HK-2 (cell line): Measurements from ENCODE around the gene GAB2.

Source experiments
- DNase-seq: peaks from one replicate; pipeline ENCODE4 v3.0.0-alpha.2; 2018; ENCODE audit not compliant: unreplicated experiment

GAB2 gene

DNA sequence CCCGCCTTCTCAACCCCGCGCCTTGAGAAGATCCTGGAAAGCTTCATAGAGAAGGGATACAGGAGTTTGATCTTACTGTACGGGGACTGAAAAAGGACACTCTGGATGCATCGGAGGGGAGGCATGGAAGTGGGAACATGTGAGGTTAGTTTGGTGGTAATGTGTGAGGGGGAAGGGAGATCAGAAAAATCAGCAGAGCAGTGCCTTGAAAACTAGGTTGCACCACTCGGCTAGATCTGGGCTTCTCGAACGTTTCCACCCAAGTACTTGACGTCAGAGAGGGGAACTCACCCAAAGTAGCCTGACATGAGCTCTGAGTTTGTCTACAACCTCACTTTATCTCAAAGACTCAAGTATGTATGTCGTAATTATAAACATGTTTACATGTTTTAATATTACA, 214.4 kb downstream of the GAB2 start:
- no peak for DNase-seq

DNA sequence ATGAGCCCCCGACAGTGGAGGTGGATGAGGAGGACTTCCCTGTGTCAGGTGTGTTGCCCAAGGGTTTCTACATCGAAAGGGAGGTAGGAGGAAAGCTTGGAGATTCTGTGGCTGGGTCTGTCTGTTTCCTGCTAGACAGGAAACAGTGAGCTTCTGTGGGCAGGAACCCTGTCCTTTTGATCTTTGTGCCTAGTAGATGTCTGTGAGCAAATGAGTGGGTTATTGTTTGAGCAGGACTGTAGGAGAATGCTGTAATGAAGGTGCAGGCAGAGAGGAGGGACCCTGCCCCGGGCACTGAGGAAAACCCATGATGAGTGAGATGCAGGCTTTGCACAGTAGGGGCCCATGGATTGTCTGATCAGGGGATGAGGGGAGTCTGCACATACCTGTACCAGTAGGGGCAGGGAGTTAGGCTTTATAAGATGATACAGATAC, 214.9 kb downstream of the GAB2 start:
- no peak for DNase-seq

DNA sequence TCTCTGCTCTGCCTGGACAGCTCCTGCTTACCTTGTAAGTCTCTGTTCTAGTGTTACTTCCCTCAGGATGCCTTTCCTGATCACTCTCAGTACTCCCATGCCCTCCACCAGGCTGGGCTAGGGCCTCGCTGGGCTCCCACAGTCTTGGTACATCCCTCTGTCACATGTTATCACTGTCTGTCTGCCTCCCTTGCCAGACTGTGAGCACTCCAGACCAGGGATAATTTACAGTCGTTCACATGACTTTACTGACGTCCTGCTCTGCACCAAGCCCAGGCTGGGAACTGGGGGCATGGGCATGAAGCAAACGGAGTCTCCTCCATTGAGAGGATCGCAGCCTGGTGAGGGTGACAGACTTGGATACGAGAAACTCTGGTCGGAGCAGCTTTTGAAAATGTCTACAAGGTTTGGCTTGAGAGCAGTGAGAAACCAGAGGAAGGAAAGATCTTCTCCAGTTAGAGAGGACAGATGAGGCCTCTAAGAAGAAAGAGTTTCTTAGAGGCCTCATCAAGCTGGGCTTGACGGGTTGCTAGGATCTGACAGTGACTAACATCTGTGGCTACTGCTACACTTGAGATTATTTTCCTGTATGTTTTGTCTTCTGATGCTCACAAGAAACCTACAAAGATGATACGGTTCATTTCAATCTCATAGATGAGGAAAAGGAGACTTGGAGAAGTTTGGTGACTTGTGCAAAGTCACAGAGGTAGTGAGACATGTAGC, 216.4 kb downstream of the GAB2 start:
- DNase-seq = no peak

DNA sequence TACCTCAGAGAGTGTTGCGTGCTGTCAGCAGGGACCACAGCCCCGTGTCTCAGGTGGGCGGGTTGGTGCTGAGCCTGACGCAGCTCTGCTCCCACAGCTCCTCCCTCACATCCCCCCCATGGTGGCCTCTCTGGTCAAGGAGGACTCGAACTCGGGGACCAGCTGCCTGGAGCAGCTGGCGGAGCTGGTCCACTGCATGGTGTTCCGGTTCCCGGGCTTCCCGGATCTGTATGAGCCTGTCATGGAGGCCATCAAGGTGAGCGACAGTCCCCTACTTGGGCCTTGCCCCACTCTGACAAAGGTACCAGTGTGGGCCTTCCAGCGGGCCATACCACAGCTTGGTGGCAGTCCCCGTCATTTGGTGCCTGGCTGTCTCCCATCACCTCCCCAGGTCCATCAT, 217.1 kb downstream of the GAB2 start:
- DNase-seq = no peak

DNA sequence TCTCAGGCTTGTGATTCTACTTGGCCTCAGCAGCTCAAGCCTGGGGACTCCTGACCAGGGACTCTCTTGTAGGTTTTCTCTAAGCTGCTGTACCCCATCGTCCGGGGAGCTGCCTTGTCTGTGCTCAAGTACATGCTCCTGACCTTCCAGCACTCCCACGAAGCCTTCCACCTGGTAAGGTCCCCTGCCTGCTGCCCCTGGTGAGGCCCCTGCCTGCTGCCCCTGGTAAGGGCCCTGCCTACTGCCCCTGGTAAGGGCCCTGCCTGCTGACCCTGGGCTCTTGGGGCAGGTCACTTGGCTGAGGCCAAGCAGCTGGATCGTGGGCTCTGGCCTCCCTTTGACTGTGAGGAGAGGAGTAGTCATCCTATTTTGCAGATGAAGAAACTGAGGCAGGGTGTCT, 217.6 kb downstream of the GAB2 start:
- DNase-seq = no peak

DNA sequence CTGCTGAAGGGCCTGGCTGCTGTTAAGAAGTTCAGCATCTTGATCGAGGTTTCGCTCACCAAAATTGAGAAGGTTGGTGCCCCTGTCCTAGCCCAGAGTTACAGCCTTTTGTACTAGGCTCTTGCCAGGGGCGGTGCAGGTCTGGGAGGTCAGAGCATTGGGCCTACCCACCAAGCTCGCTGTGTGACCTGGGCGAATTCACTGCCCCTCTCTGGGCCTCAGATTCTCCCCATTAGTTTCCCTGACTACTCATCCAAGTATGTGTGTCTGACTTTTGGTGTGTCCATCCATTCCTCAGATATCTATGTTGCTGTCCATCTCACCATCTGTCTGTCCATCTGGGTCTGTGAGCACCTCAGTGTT, 218.0 kb downstream of the GAB2 start:
- no peak for DNase-seq

DNA sequence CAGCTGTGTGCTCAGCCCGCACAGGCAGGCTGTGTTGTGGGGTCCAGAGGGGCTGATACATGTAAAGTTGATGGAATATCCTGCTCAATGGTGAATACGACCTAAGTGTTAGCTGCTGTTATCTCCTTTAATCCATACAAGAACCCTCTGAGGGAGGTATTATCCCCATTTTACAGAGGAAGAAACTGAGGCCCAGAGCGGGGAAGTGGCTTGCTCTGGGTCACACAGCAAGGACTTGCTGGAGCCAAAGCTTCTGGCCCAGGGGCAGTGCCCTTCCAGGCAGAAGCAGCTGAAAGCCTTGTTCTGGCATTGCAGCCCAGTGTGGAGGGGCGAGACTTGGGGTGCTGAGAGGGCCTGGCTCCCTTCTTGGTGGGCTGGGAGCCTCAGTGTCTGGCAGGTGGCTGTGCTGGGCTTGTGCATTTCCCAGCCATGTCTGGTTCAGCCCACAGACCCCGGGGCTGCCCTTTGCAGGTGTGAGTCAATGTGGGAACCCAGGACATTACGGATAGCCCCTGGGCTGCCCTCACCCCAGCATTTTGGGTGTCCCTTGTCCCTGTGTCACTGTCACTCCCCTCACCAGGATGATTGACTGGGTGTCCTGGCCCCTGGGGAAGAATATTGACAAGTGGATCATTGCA, 218.5 kb downstream of the GAB2 start:
- no peak for DNase-seq

DNA sequence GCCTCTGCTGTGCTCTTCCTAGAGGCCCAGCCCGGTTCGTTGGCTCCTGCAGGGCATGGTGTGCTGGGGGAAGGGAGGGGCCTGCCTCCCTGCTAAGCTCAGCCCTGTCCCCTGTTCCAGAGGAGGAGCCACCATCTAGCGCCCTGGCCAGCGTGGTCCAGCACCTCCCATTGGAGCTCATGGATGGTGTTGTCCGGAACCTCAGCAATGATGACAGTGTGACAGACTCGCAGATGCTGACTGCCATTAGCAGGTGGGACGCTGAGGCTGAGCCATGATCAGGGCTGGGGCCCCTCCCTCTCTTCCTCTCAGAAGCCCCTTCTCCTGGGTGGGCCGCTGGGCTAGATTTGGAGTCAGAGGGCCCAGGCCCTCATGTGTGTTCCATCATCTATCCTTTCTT, 219.8 kb downstream of the GAB2 start:
- DNase-seq = no peak

DNA sequence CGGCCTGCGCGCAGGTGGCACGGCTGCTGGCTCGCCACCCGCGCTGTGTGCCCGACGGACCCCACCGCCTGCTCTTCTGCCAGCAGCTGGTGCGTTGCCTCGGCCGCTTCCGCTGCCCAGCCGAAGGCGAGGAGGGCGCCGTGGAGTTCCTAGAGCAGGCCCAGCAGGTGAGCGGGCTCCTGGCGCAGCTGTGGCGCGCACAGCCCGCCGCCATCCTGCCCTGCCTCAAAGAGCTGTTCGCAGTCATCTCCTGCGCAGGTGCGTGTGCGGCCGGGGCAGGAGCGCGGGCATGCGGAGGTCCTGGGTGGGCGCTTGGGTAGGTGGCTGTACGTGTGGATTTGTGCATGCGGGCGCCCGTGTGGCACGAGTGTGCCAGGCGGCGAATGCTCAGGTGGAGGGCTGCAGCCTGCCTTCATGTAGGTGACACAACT, 220.9 kb downstream of the GAB2 start:
- no peak for DNase-seq

DNA sequence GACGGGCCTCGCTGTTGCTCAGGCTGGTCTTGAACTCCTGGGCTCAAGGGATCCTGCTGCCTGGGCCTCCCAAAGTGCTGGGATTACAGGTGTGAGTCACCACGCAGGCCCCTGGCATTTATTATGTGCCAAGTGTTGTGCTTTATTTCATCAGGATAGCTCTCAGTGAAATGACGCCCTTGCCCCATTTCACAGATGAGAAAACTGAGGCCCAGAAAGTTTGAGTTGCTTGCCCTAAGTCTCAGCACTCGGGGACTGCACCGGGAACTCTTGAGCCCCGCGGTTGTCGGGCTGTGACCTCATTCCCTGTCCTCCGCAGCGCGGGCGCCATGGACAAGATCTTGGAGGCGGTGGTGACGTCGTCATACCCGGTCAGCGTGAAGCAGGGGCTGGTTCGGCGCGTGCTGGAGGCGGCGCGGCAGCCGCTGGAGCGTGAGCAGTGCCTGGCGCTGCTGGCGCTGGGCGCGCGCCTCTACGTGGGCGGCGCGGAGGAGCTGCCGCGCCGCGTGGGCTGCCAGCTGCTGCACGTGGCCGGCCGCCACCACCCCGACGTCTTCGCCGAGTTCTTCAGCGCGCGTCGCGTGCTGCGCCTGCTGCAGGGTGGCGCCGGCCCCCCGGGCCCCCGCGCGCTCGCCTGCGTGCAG, 221.6 kb downstream of the GAB2 start:
- no peak for DNase-seq

DNA sequence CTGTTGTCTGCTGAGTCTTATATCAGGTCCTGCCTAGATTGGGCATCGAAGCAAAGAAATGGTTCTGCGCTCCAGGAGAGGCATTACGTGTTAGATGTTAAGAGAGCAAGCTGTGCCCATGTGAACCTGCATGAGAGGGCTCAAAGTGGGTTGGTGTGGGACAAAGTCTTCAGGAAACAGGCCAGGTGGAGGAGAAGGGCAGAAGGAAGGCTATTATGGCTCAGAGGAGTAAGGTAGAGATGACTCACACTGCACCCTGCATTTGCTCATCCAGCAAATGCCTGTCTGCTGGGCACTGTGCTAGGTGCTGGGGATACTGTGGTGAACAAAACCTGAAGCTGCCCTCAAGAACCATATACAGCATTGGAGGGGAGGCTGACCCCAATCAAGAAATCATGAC, 223.1 kb downstream of the GAB2 start:
- DNase-seq = no peak

DNA sequence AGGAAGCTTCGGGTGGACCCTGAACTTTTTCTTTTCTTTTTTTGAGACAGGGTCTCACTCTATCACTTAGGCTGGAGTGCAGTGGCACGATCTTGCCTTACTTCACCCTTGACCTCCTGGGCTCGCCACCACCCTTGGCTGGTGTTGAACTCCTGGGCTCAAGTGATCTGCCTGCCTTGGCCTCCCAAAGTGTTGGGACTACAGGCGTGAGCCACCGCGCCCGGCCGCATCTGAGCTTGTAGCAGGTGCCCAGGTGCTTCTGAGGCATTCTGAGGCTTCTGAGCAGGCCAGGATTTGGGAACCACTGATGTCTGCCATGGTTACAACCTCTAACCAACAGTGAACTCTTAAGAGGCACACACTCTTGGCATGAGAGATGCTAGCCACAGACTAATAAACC, 223.8 kb downstream of the GAB2 start:
- DNase-seq = no peak

DNA sequence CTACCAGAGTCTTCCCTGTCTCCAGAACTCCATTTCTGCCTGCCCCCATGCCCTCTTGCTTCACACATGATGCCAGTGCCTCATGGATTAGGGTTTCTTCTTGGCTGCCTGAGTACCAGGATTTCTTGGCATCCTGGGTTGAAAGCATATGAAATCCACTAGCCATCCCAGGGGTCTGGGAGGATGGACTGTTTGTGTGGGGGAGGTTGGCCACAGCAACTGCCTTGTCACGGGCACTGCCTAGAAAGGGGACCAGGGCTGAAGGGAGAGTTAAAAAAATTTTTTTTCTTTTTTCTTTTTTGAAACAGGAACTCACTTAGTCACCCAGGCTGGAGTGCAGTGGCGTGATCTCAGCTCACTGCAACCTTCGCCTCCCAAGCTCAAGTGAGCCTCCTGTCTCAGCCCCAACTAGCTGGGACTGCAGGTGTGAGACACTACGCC, 224.7 kb downstream of the GAB2 start:
- DNase-seq = no peak

DNA sequence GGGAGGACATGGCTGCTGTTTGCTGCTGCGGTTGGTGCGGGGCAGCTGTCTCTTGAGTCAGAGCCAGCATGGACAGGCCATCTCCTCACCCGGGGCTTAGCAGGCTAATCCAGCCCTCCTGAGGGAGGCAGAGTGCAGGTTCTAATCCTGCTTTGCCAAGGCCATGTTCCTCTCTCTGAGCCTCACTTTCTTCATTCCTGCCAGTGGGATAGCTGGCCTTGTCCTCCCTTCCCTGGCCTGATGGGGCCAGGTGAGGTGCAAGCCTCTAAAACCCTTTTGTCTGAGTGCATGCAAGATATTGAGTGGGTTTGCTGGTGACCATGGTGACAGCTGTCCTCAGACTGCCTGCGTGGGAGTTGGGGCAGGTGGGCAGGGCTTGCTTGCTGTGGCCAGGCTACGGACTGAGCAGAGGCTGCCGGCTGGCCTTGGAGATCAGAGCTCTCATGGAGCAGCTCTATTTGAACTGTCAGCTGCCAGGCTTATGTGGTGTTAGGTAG, 225.3 kb downstream of the GAB2 start:
- no peak for DNase-seq

DNA sequence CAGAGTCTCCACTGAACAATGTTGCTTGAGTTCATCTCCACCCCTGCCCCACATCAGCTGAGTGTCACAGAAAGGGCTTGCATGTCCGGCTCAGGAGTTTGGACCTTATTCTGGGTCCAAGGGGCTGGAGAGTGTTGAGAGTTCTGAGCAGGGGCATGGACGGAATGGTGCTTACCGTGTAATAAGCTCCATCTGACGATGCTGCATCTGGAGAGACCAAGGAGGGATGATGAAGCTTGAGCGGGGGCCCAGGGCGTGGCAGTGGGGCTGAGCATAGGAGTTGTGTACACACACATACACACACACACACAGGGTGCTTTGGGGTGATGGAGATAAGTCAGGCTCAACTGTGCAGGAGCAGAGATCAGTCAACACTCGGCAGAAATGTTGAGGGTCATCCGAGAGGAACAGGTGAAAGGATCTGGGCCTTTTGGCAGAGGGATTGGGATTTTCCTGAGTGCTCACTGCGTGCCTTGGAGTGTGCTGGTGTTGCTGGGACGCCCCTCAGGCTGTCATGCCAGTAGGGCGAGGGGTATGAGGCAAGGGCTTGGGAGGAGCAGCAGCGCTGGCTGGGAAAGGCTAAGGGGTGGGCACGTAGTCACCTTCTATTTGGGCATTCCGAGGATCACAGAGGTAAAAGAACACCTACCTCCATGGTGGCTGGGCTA, 226.6 kb downstream of the GAB2 start:
- DNase-seq = no peak

DNA sequence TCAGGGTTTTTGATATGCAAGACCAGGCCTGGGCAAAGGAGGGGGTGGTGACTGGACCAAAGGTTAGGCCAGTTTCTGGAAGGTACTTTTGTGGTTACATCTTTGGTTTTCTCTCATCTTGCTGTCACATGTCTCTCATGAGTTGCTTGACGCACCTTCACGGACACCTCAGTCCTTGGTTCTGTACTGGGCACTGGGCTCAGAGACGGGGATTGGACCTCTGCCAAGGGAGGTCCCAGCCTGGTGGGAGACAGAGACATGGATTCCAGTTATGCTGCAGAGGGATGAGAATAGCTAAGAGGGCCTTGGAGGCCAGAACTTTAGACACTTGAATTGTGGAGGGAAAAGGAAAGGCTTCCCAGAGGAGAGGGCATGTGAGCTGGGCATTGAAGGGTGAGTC, 227.2 kb downstream of the GAB2 start:
- DNase-seq = no peak

DNA sequence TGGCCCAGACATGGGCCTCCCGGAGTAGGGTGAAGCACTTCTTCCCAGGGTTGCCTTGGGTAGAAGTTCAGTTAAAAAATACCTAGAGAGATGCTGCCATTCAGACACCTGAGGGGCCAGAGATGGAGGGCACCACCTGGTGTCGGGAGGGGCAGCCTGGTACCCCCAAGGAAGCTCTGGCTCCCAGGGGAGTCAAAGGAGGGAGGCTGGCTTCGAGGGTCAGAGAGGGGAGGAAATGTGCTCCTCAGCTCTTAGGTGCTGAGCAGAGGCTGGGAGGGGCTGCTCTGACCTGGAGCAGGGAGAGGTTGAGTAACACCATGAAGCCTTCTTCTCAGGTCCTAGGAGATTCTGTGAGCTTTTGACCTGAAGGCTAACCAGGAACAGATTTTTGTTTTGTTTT, 227.8 kb downstream of the GAB2 start:
- DNase-seq = no peak

DNA sequence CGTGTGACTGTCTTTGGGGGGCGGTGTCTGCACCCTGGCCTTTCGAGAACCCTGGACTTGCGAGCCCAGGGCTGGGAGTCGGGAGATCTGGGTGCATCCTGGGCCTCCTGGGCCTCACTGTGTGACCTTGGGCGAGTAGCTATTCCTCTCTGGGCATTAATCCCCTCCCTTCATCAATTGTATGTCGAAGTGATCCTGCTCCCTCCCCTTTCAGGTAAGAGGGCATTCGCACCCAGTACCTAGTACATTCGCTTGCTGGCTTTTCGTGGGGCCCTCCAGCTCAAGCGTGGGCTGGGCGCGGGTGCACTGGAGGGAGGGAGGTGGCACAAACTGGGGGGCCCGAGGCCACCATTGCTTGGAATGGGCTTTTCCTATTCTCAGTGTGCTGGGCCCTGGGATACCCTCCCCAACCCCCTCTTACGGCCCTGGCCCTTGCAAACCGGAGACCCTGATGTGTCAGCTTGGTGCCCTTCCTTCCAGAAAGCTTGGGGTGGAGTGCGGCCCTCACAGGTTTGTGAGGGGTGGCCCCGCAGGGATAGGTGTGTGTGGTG, 228.4 kb downstream of the GAB2 start:
- no peak for DNase-seq

DNA sequence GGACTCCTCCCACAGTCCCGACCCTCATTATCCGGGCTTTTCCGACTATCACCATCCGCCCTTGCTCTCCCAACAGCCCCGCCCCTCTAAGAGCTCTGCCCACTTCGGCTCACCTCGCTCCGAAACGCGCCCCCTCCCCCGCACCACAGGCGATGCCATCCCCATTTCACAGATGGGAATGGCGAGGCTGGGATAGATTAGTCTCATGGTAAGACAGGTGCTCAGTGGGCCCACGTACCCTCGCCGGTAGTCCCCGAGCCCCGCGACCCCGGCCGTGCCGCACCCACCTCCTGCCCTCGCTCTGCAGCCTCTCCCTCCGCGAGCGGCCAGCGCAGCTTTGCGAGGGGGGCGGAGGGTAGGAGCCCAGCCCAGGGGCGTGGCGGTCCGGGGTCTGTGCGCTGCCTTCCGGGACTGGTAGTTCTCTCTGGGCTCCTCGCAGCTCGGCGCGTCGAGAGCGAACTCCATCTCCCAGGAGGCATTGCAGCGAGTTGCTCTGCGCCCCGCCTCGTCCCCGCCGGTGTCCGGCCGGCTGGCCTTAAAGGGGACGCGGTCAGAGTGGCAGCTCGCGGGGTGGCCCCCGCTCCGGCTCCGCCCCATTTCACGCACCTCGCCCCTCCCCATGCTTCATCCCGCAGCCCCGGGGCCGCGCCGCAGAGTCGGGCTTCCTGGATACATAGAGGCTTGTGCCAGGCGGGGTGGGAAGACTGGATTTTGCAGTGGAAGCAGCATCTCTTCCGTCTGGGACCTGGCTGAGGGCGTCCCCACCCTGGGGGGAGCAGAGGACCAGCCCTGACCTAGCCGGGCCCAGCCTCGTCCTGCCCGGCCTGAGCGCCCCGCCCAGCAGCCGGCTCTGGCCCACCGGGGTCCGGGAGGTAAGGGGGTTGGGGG, 229.1 kb downstream of the GAB2 start, which contains the start of the genes KCTD21 and USP35:
Gene KCTD21 (minus strand): TSS at position 341 of the 888 bp plus-strand sequence. CDS start 14,072 bp downstream, outside the sequence.
Gene USP35 (plus strand): TSS at position 634 of the 888 bp plus-strand sequence. CDS start 7,327 bp downstream, outside the sequence.
- DNase-seq = peak; percentile 93

DNA sequence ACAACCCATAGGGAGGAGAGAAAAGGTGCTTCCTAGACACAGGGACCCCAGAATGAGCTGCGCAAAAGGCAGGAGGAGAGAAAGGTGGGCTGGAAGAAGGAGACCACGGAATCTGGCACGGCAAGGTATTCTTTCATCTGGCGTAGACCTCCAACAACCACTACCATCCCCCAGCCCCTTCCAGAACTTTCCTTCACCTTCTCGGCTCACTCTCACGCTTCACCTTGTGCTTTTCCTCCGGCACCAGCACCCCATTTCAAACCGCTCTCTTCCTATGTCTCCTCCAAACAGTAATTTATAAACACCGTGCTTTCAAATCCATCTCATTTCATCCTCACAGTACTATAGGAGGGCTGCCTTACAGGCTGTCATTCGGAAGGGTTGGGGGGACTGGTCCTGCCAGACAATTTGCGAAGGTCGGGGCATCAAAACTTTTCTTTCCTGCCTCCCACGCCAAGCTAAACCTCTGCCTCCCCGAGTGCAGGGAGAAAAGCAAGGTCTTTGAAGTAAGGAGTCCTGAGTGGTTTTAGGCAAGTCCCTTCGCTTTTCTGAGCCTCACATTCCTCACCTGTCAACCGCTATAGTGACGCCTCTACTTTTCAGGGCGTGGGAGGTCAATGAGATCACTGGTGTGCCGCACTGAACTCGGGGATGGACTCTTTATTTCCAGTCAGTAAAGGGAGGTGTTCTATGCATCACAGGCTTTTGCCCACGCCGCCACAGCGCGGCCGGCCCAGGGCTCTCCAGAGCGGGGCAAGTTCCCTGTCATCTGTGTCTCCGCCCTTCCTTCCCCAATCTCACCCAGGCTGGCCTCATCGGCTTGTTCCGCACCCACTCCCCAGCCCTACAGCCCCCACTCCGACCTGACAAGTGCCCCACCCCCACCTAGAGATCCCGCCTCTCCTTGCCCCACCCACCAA, 230.0 kb downstream of the GAB2 start:
- no peak for DNase-seq
